AG08396 (cell line): ENCODE data around the gene RAB11FIP4.

Experiments
- DNase-seq: peaks from one replicate; pipeline ENCODE4 v3.0.0; 2012; ENCODE audit warnings: low spot score, mixed read lengths

Gene RAB11FIP4

GRCh38 chr17:31386542-31387075 lies 4.9 kb upstream of the RAB11FIP4 start:
- no peak for DNase-seq

GRCh38 chr17:31387438-31387837 lies 4.0 kb upstream of the RAB11FIP4 start:
- DNase-seq: no peak

GRCh38 chr17:31388351-31388750 lies 3.1 kb upstream of the RAB11FIP4 start:
- peak; percentile 2 for DNase-seq

- DNase-seq: peak; percentile 62
Observed at GRCh38 chr17:31388770-31389656, 2.5 kb upstream of the RAB11FIP4 start.

- DNase-seq: peak; percentile 7
Observed at GRCh38 chr17:31389657-31390381, 1.7 kb upstream of the RAB11FIP4 start.

- peak; percentile 8 for DNase-seq
Observed at GRCh38 chr17:31390426-31390747, 1.1 kb upstream of the RAB11FIP4 start.

GRCh38 chr17:31390748-31391495 lies 553 bp upstream of the RAB11FIP4 start:
- no peak for DNase-seq

GRCh38 chr17:31392002-31392855 lies 754 bp downstream of the RAB11FIP4 start:
- DNase-seq: peak; percentile 8

- peak; percentile 7 for DNase-seq
Observed at GRCh38 chr17:31392856-31393748, 1.6 kb downstream of the RAB11FIP4 start.

- DNase-seq: no peak
Observed at GRCh38 chr17:31393749-31394146, 2.3 kb downstream of the RAB11FIP4 start.

- DNase-seq: peak; percentile 83
Observed at GRCh38 chr17:31394544-31394943, 3.1 kb downstream of the RAB11FIP4 start.

- no peak for DNase-seq
Observed at GRCh38 chr17:31397256-31397939, 5.9 kb downstream of the RAB11FIP4 start.

GRCh38 chr17:31398381-31399311 lies 7.2 kb downstream of the RAB11FIP4 start:
- DNase-seq: no peak

- DNase-seq: no peak
Observed at GRCh38 chr17:31400481-31400950, 9.0 kb downstream of the RAB11FIP4 start.

GRCh38 chr17:31401456-31402254 lies 10.2 kb downstream of the RAB11FIP4 start:
- DNase-seq: no peak

GRCh38 chr17:31404028-31404949 lies 12.8 kb downstream of the RAB11FIP4 start:
- DNase-seq: no peak
